ENCODE results near the gene SHLD2.
"Not testable (repeated sequence)": the region's sequence is repeated elsewhere in the genome, so short reads cannot be mapped to it uniquely, and the experiment has no call there.

- TF ChIP-seq CTCF, POLR2A (IDR thresholded peaks at IDR 0.05): not testable (repeated sequence)
Measured at GRCh38 chr10:87082219-87082618, 12.8 kb upstream of the SHLD2 start.
